HUDEP-2 (cell line): Measurements from ENCODE around the gene SFTPD.

Experiments
- DNase-seq, 76 experiments: peaks; one replicate each; lab custom pipeline; 2025; ENCODE audit not compliant: unreplicated experiment in 76 of 76; lab: John Stamatoyannopoulos, UW

Gene SFTPD

DNA sequence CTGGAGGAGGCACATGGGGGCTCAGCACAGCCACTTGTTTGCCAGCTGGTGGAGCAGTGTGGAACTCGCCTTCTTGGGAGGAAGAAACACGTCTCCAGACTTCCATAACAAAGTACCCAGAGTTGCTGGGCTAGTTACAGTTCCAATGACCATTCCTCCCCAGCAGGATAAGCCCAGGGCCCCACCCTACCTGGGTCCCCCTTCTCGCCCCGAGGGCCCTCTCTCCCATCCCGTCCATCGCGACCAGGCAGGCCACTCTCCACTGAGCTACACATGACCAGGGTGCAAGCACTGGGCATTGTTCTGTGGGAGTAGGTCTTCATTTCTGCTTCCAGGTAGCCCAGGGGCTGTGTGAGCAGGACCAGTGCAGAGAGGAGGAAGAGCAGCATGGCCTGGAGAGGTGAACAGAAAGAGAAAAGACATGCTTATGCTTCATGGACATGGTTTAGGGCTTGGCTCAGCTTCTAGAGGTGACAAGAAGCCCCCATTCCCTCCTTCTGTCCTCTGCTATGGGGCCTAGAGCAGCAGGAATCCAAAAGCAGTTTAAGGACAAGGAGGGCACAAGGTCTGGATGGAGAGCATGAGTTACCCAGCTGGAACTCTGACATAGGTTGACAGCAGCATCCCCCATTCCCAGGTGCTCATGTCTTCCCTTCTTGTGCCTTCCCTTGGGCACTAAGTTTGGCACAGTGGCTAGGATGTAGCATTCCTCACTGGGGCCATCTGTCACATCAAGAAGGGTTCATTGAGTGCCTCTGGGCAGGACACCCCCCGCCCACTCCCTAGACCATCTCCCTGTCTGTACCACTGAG lies 2.4 kb downstream of the SFTPD start:
- no peak for DNase-seq

DNA sequence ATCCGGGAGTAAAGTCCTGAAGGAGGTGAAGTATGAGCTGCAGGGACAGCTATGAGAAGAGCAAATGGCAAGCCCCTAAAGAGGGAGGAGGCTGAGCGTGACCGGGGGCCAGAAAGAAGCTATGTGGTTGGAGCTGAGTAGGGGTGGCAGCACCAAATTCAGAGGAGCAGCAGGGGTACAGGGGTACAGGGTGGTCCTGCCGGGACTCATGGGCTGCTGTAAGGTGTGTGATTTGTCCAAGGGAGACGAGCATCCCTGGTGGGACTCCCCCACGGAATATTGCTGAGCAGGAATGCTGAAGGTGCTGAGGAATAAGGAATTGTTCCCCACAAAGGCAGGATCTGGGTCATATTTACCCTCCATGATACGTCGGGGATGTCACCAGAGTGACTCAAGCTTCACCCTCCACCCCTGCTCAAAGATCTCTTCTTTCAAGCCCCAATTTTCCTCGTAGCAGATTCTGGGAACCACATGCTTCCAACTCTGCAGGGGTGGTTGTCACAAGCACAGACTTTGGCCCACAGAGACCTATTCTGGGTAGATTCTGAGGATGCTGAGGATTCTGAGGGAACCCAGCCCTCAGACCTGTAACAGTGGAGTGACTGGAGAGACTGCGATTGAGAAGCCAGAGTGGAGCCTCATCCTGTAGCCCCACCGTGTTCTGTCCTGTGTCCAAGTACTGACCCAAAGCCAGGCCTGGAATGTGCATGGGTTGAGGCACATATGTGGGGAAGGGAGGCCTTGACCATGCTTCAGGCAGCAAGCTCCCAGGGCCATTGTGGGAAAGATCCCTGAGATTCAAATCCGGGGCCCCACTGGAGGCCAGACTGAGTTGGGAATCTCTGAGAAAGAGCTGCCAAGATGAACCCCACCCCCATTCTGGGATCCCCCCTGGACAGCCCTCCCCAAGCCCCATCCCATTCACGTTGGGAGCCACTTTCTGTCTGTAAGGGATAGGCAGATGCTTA lies 4.2 kb downstream of the SFTPD start:
- no peak for DNase-seq

DNA sequence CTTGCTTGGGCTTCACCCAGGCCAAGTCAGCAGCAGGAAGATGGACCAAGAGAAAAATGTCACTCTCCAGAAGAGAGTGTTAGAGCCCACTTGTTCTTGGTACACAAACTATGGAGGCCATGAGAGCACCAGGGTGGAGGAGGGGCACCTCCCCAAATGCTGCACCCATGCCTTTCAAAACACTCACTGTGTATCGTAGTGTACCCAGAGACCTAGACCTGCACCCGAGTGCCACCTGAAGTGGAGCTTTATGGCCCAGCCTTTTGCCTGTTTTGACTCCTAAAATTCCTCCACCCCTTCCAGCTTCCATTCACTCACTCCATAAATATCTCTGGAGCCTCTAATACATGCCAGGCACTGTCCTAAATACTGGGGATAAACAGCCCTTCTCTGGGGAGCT lies 5.0 kb downstream of the SFTPD start:
- no peak for DNase-seq

- DNase-seq: no peak
Measured at GRCh38 chr10:79942261-79943185, 6.4 kb downstream of the SFTPD start.

DNA sequence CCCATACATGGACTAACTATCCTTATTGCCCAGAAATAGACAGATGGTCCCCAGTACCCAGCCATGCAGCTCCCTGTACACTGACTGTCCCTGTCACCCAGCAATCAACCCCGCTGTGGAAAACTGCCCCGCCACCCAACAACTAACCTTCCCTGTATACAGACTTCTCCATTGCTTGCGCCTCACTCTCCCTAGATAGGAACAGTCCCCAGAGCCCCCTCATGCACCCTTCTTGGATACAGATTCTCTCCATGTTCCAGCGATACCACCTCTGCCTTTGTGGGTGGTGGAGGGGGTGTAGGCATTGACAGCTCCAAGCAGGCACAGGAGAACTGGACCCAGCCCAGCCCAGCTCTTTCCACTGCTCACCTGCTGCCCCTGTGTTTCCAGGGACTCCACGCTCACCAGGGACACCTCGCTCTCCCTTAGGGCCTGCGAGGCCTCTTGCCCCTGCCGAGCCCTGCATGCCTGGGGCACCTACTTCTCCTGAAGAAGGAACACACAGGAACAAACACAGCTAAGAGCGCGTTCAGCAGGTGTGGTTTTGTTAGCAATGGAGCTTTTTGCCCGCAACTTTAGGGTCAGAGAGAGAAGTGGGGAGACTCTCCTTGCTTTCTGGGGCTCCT lies 7.2 kb downstream of the SFTPD start:
- DNase-seq: no peak

- DNase-seq: no peak
Measured at GRCh38 chr10:79941146-79941545, 7.8 kb downstream of the SFTPD start.

DNA sequence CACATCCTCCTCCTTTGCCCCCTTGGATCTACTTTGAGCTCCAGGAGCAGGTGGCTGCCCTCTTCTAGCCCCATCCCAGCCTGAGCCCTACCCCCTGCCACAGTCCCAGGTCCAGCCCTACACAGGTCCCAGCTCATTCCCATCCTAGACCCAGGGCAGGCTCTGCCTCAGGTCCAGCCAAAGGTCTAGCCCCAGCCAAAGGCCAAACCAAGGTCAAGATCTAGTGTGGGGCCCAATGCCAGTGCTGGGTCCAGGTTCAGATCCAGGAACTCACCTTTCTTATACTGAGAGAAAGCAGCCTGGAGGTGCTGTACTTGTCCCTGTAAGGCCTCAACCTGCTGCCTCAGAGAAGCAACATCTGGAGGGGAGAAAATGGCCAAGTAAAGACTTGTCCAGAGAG lies 8.5 kb downstream of the SFTPD start:
- DNase-seq: no peak

DNA sequence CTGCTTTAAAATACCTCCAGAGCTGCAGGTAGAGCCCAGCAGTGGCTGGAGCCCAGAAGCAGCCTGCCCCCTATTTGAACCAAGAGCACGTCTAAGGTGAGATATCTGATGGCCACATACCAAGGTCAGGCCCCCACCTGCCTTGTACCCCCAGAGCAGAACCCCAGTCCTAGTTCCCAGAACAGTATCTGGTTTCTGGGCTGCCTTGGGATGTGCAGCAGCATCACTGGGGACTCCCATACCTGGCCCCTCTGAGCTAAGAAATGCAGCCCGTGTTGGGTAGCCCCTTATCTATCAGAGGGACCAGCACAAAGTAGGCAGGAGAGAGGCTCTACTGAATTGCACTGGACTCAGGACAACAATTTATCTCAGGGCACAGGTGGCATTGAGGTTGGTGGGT lies 8.9 kb downstream of the SFTPD start:
- no peak for DNase-seq

DNA sequence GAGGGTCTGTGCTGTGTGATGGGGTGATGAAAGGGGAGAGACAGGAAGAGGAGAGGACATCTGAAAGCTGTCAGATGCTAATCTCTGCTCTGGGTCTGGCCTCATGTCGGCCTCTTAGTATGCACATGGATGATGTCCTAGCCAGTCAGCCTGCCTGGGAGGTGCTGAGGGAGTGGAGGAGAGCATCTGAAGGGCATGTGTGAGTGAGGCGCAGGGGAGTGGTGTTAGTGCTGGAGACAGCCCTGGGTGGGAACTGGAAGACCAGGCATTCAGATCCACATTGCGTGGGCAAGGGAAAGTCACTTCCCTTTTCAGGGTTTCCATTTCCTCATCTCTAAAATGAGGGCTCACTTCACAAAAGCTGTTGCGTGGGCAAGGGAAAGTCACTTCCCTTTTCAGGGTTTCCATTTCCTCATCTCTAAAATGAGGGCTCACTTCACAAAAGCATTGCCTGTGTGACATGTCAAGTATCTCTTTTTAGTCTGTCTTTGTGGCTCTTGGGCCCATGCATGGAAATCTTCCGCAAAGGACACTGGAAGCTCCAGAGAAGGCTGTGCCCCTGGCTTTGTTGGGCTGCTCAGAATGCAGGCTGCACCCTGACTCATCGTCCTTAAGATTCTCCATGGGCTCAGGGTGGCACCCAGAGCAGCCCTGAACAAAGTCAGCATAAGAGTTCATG lies 10.0 kb downstream of the SFTPD start:
- DNase-seq: peak in 4 of 76 experiments; percentile 3 to 21 (median 8)

GRCh38 chr10:79937701-79938151 lies 11.2 kb downstream of the SFTPD start:
- DNase-seq: no peak

DNA sequence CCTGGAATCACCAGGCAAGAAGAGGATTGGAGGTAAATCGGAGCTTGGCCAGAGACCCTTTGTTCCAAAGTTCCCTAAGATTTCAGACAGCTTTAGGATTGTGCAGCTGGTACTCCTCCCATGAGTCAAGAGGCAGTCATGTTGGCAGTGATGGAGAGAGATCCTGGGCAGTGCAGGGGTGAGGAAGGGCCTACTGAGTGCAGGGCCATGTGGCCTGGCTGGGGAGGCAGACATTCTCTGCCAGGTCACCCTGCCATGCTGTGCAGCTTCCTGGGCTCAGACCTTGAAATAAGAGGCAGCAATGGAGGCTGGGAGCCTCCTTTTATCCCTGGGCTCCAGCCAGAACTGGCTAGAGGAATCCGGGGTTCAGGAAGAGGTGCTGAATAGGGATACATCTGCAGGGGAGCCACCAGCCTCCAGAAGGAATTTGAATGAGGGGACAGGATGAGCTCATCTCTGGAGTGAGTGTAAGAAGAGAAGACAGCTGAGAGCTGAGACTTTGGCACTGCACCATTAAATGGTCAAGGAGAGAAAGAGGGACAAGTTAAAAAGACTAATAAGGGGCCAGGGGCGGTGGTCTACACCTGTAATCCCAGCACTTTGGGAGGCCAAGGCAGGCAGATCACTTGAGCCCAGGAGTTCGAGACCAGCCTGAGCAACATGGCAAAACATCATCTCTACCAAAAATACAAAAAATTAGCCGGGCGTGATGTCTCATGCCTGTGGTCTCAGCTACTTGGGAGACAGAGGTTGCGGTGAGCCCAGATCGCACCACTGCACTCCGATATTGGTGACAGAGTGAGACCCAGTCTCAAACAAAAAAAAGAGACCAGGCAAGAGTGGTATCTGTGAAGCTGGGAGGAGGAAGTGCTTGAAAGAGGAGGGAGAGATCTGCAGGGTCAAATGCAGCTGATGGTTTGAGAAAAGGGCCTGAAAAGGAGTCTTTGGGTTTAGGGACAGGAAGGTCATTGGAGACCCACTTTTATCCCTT lies 12.0 kb downstream of the SFTPD start:
- no peak for DNase-seq

DNA sequence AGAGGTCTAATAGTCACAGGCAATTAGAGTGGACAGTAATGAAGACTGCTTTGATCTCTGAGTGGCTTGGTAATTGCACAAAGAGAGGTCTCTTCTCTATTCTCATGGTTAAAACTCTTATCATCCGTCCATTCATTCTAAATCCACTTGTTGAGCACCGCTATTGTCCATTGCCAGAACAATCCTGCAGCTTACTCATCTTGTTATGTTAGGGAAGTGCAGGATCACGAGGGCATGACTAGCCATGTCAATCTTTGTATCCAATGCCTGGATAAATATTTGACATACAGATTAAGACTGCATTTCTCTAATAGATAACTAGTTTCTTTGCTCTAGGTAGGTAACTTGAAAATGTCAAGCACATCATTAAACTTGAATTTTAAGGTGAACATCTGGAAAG lies 14.9 kb downstream of the SFTPD start:
- no peak for DNase-seq

GRCh38 chr10:79932841-79933379 lies 16.0 kb downstream of the SFTPD start:
- DNase-seq: no peak

DNA sequence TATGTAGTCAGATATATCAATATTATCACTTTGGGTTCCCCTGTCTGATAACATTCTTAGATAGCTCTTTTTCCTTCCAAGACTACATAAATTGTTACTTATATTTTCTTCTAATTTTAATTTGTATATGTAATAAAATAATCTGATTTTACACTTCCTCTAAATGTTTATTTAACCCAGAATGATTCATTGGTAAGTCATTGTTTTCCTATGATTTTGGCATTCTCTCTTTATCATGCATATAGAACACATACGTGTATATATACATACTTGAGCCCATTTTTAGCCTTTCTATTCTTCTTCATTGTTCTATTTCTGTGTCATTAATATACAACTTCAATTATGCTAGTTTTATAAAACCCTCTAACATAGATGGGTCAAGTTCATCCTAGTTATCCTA lies 16.6 kb downstream of the SFTPD start:
- DNase-seq: no peak

- no peak for DNase-seq
Measured at GRCh38 chr10:79930751-79931150, 18.2 kb downstream of the SFTPD start.

GRCh38 chr10:79930267-79930666 lies 18.6 kb downstream of the SFTPD start:
- DNase-seq: no peak

- peak in 66 of 76 experiments; percentile 8 to 82 (median 61) for DNase-seq
Measured at GRCh38 chr10:79929409-79929904, 19.4 kb downstream of the SFTPD start.

DNA sequence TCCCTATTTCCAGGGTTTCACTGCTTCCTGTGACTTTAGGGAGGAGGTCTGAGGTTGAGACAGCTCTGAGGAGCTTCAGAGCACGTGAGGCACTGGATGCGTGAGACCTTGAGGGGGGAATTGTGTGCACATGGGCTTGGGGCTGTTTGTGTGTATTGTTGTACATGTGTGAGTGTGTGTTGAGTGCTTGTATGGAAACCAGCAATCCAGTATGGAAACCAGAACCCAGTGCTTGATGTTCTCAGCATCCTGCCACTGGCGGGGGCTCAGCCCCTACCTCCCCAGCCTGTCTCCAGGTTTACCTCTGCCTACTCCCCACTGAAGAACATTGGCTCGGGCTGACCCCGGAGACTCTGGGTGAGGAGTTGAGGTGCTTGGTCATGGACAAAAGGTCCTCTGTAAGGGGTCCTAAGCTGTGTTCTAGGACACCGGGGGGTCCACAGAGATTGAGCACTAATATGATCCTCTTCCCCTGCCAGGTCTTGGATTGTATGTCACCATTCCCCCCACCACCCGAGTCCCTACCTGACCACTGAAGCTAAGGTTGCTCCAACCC lies 20.8 kb downstream of the SFTPD start:
- no peak for DNase-seq
